Stimulated activated naive CD8-positive, alpha-beta T cell treated with anti-CD3 and anti-CD28 coated beads, Interleukin-15, Interleukin-2, amounts not matched to agents 100 U/mL and 50 U/mL, for 24 hours (primary cell): Measurements from ENCODE around the gene SLC24A3.
"Not testable (repeated sequence)": the region's sequence is repeated elsewhere in the genome, so short reads cannot be mapped to it uniquely, and the experiment has no call there.

Source experiments
- ATAC-seq: fragments of 150-1000 bp; cut with Tn5 transposase; one replicate; pipeline ENCODE4 v1.10.0; 2021
- DNase-seq: peaks from one replicate; pipeline ENCODE4 v3.0.0; 2021

Gene SLC24A3

GRCh38 chr20:19633985-19634384 is 421.5 kb downstream of the SLC24A3 start:
- DNase-seq (no peak), ATAC-seq (no peak)

GRCh38 chr20:19639471-19640045 is 427.1 kb downstream of the SLC24A3 start:
- DNase-seq, ATAC-seq: not testable (repeated sequence)

GRCh38 chr20:19642860-19643259 is 430.4 kb downstream of the SLC24A3 start:
- DNase-seq, result no peak
- no peak for ATAC-seq

- ATAC-seq, result no peak
- DNase-seq, result no peak
Measured at GRCh38 chr20:19644085-19644484, 431.6 kb downstream of the SLC24A3 start.

- ATAC-seq, result no peak
- no peak for DNase-seq
Measured at GRCh38 chr20:19646963-19647362, 434.5 kb downstream of the SLC24A3 start.

GRCh38 chr20:19648024-19648423 is 435.6 kb downstream of the SLC24A3 start:
- no peak for DNase-seq
- no peak for ATAC-seq

GRCh38 chr20:19649041-19649440 is 436.6 kb downstream of the SLC24A3 start:
- DNase-seq, result no peak
- no peak for ATAC-seq

- DNase-seq (no peak), ATAC-seq (no peak)
Measured at GRCh38 chr20:19652591-19653026, 440.2 kb downstream of the SLC24A3 start.

- DNase-seq (no peak), ATAC-seq (no peak)
Measured at GRCh38 chr20:19653327-19653726, 440.9 kb downstream of the SLC24A3 start.

- ATAC-seq (no peak), DNase-seq (no peak)
Measured at GRCh38 chr20:19654921-19655320, 442.5 kb downstream of the SLC24A3 start.

GRCh38 chr20:19658137-19658536 is 445.7 kb downstream of the SLC24A3 start:
- ATAC-seq, result no peak
- peak; percentile 14 for DNase-seq

GRCh38 chr20:19659448-19659847 is 447.0 kb downstream of the SLC24A3 start:
- DNase-seq, result no peak
- ATAC-seq, result no peak

- DNase-seq (no peak), ATAC-seq (no peak)
Measured at GRCh38 chr20:19660808-19661378, 448.5 kb downstream of the SLC24A3 start.

GRCh38 chr20:19661717-19662636 is 449.5 kb downstream of the SLC24A3 start:
- DNase-seq, result peak; percentile 43
- no peak for ATAC-seq

GRCh38 chr20:19662637-19662995 is 450.2 kb downstream of the SLC24A3 start:
- no peak for ATAC-seq
- no peak for DNase-seq

- no peak for DNase-seq
- no peak for ATAC-seq
Measured at GRCh38 chr20:19668418-19668817, 456.0 kb downstream of the SLC24A3 start.

GRCh38 chr20:19670829-19671228 is 458.4 kb downstream of the SLC24A3 start:
- DNase-seq, result no peak
- ATAC-seq, result no peak

- no peak for ATAC-seq
Measured at GRCh38 chr20:19671374-19671773, 458.9 kb downstream of the SLC24A3 start.

GRCh38 chr20:19672498-19672897 is 460.1 kb downstream of the SLC24A3 start:
- ATAC-seq, result no peak
- no peak for DNase-seq

More at GRCh38 chr20:19671374-19671773, 458.9 kb downstream of the SLC24A3 start:
- DNase-seq, result no peak

GRCh38 chr20:19673575-19673974 is 461.1 kb downstream of the SLC24A3 start:
- DNase-seq, result no peak
- no peak for ATAC-seq

GRCh38 chr20:19676202-19676601 is 463.8 kb downstream of the SLC24A3 start:
- DNase-seq, result no peak
- no peak for ATAC-seq

GRCh38 chr20:19677336-19677735 is 464.9 kb downstream of the SLC24A3 start:
- ATAC-seq (no peak), DNase-seq (no peak)

GRCh38 chr20:19678591-19678990 is 466.1 kb downstream of the SLC24A3 start:
- DNase-seq, ATAC-seq: not testable (repeated sequence)
